ENCODE results near the gene SBNO2.

Gene SBNO2

GRCh38 chr19:1216756-1217155, 42.7 kb upstream of the SBNO2 start:
- TF ChIP-seq ZNF565 (CRISPR knock-in tag; conservative IDR thresholded peaks at IDR 0.05; ENCODE audit: low read depth) (no peak), TCF4 (CRISPR knock-in tag; IDR thresholded peaks at IDR 0.05; ENCODE audit: borderline replicate concordance) (no peak), SNAI2 (CRISPR knock-in tag; IDR thresholded peaks at IDR 0.05) (no peak), ZFP3 (CRISPR knock-in tag; IDR thresholded peaks at IDR 0.05) (no peak), ZNF8 (CRISPR knock-in tag; IDR thresholded peaks at IDR 0.05) (no peak), BACH2 (CRISPR knock-in tag; IDR thresholded peaks at IDR 0.05; ENCODE audit: borderline replicate concordance) (no peak), PPARA (CRISPR knock-in tag; IDR thresholded peaks at IDR 0.05; ENCODE audit: borderline replicate concordance) (no peak), ISL1 (CRISPR knock-in tag; IDR thresholded peaks at IDR 0.05) (no peak), POU6F1 (CRISPR knock-in tag; IDR thresholded peaks at IDR 0.05; ENCODE audit: borderline replicate concordance, low read depth) (no peak), PATZ1 (CRISPR knock-in tag; IDR thresholded peaks at IDR 0.05; ENCODE audit: borderline replicate concordance) (no peak), RARB (CRISPR knock-in tag; IDR thresholded peaks at IDR 0.05) (no peak), ZC3H10 (CRISPR knock-in tag; IDR thresholded peaks at IDR 0.05) (no peak), CSRNP3 (CRISPR knock-in tag; IDR thresholded peaks at IDR 0.05) (no peak), ARNTL (CRISPR knock-in tag; IDR thresholded peaks at IDR 0.05; ENCODE audit: borderline replicate concordance, low read depth) (no peak), ZNF70 (CRISPR knock-in tag; IDR thresholded peaks at IDR 0.05) (no peak), ESRRG (CRISPR knock-in tag; IDR thresholded peaks at IDR 0.05) (no peak), GLIS3 (CRISPR knock-in tag; IDR thresholded peaks at IDR 0.05) (no peak)
- ATAC-seq: no peak

GRCh38 chr19:1214862-1215731, 41.0 kb upstream of the SBNO2 start:
- no peak for TF ChIP-seq ZFP3 (CRISPR knock-in tag; IDR thresholded peaks at IDR 0.05)
- no peak for TF ChIP-seq ZNF565 (CRISPR knock-in tag; conservative IDR thresholded peaks at IDR 0.05; ENCODE audit: low read depth)
- TF ChIP-seq SNAI2 (CRISPR knock-in tag; IDR thresholded peaks at IDR 0.05): no peak
- TF ChIP-seq CREB5 (CRISPR knock-in tag; IDR thresholded peaks at IDR 0.05; ENCODE audit: low read depth): no peak
- no peak for TF ChIP-seq TOX (CRISPR knock-in tag; IDR thresholded peaks at IDR 0.05; ENCODE audit: borderline replicate concordance)
- TF ChIP-seq CSRNP3 (CRISPR knock-in tag; IDR thresholded peaks at IDR 0.05): no peak
- no peak for TF ChIP-seq ESRRG (CRISPR knock-in tag; IDR thresholded peaks at IDR 0.05)
- TF ChIP-seq PPARA (CRISPR knock-in tag; IDR thresholded peaks at IDR 0.05; ENCODE audit: borderline replicate concordance): no peak
- no peak for TF ChIP-seq ZC3H10 (CRISPR knock-in tag; IDR thresholded peaks at IDR 0.05)
- TF ChIP-seq TSHZ2 (CRISPR knock-in tag; IDR thresholded peaks at IDR 0.05): no peak
- no peak for TF ChIP-seq CSDC2 (CRISPR knock-in tag; IDR thresholded peaks at IDR 0.05)
- no peak for TF ChIP-seq ZNF70 (CRISPR knock-in tag; IDR thresholded peaks at IDR 0.05)
- TF ChIP-seq GLIS3 (CRISPR knock-in tag; IDR thresholded peaks at IDR 0.05): no peak
- no peak for TF ChIP-seq ARNTL (CRISPR knock-in tag; IDR thresholded peaks at IDR 0.05; ENCODE audit: borderline replicate concordance, low read depth)
- TF ChIP-seq PATZ1 (CRISPR knock-in tag; IDR thresholded peaks at IDR 0.05; ENCODE audit: borderline replicate concordance): no peak
- TF ChIP-seq ZNF8 (CRISPR knock-in tag; IDR thresholded peaks at IDR 0.05): no peak
- ATAC-seq: peak; percentile 57
